DND-41 (cell line): Measurements from ENCODE around the gene YTHDC1.

Experiments used
- ATAC-seq: fragments of 200-7000 bp; cut with Tn5 transposase; 3 replicates; pipeline ENCODE4 v1.9.1; 2021; ENCODE audit warnings: low read depth; ENCODE audit not compliant: insufficient read depth
- DNase-seq: peaks from one replicate; pipeline ENCODE4 v3.0.0-alpha.2; 2020
- H2AFZ ChIP-seq: 2 replicates; pipeline ENCODE4 v1.6.0; 2012; ENCODE audit warnings: low read depth, low read length
- H3K27ac ChIP-seq: 2 replicates; pipeline ENCODE4 v1.5.1; 2012; ENCODE audit warnings: low read length, inconsistent platforms
- H3K27me3 ChIP-seq: fragments of 200-600 bp; sonication (generic); 2 replicates; pipeline ENCODE4 v1.6.0; 2012; ENCODE audit warnings: low read length, mild to moderate bottlenecking, inconsistent platforms; ENCODE audit not compliant: insufficient read depth, poor library complexity
- H3K36me3 ChIP-seq: 2 replicates; pipeline ENCODE4 v1.5.1; 2012; ENCODE audit warnings: low read length, inconsistent platforms; ENCODE audit not compliant: insufficient read depth
- H3K4me1 ChIP-seq: 2 replicates; pipeline ENCODE4 v1.5.1; 2012; ENCODE audit warnings: mild to moderate bottlenecking, low read length; ENCODE audit not compliant: insufficient read depth
- H3K4me2 ChIP-seq: 2 replicates; pipeline ENCODE4 v1.6.0; 2012; ENCODE audit warnings: mild to moderate bottlenecking, moderate library complexity, low read length, inconsistent platforms; ENCODE audit not compliant: insufficient read depth
- H3K4me3 ChIP-seq, 2 experiments: fragments of 200-600 bp in 1 of 2; shearing (Covaris generic) in 1 of 2; 2 replicates each; pipeline ENCODE4 v1.5.1; 2012 to 2016; ENCODE audit warnings: inconsistent platforms in 2 of 2, low read length in 2 of 2, mild to moderate bottlenecking in 2 of 2, low read depth in 1 of 2, moderate library complexity in 1 of 2
- H3K79me2 ChIP-seq: 2 replicates; pipeline ENCODE4 v1.6.0; 2012; ENCODE audit warnings: low read length, inconsistent platforms; ENCODE audit not compliant: insufficient read depth
- H3K9ac ChIP-seq: 2 replicates; pipeline ENCODE4 v1.6.0; 2012; ENCODE audit warnings: low read depth, mild to moderate bottlenecking, inconsistent platforms, low read length, moderate library complexity
- H3K9me3 ChIP-seq: 2 replicates; pipeline ENCODE4 v1.5.1; 2012; ENCODE audit warnings: low read length, moderate library complexity, mild to moderate bottlenecking, inconsistent platforms; ENCODE audit not compliant: insufficient read depth, severe bottlenecking
- H4K20me1 ChIP-seq: 2 replicates; pipeline ENCODE4 v1.6.0; 2012; ENCODE audit warnings: low read length; ENCODE audit not compliant: insufficient read depth
- CTCF ChIP-seq: IDR thresholded peaks from 2 replicates; pipeline ENCODE4 v1.5.1; 2012; ENCODE audit warnings: borderline replicate concordance, low read length, moderate library complexity, mild to moderate bottlenecking; ENCODE audit not compliant: poor library complexity, severe bottlenecking; ENCODE audit errors: extremely low read depth
- EZH2 ChIP-seq: IDR thresholded peaks from 3 replicates; pipeline ENCODE4 v1.6.1; 2012; ENCODE audit warnings: borderline replicate concordance, low read depth, mild to moderate bottlenecking, moderate library complexity, low read length, inconsistent platforms; ENCODE audit not compliant: severe bottlenecking

The YTHDC1 gene

GRCh38 chr4:68344049-68344448 lies 5.8 kb downstream of the YTHDC1 start:
- ATAC-seq (no peak), DNase-seq (no peak)
- peaks cover 49% of the 10 kb centered on the region for H3K4me1 ChIP-seq
- H3K9ac ChIP-seq, result no peak overlapping the region
- H4K20me1 ChIP-seq, result peaks cover 95% of the 10 kb centered on the region
- H3K9me3 ChIP-seq, result no peaks in the 10 kb centered on the region
- H3K4me3 ChIP-seq, result no peak overlapping the region
- no peak for TF ChIP-seq CTCF
- no peak for TF ChIP-seq EZH2
- H3K27me3 ChIP-seq, result no peaks in the 10 kb centered on the region
- no peak overlapping the region for H3K27ac ChIP-seq
- peaks cover 100% of the 10 kb centered on the region for H3K79me2 ChIP-seq
- H3K36me3 ChIP-seq, result peaks cover 36% of the 10 kb centered on the region
- peak overlapping the region; percentile 43; the same call in 1 of the 2 replicates for H3K4me2 ChIP-seq
- H2AFZ ChIP-seq, result no peak overlapping the region

- Histone ChIP-seq H3K27ac (no peak overlapping the region), H3K4me2 (peak overlapping the region; percentile 40; the same call in 1 of the 2 replicates), H3K4me3 (no peak overlapping the region), H3K27me3 (no peaks in the 10 kb centered on the region), H3K9ac (no peak overlapping the region), H4K20me1 (peaks cover 94% of the 10 kb centered on the region), H3K4me1 (peaks cover 34% of the 10 kb centered on the region; the same call in 1 of the 2 replicates), H2AFZ (no peak overlapping the region), H3K36me3 (peaks cover 46% of the 10 kb centered on the region), H3K79me2 (peaks cover 100% of the 10 kb centered on the region), H3K9me3 (no peaks in the 10 kb centered on the region)
- DNase-seq, result no peak
- ATAC-seq, result no peak
- TF ChIP-seq CTCF (no peak), EZH2 (no peak)
These were observed 7.8 kb downstream of the YTHDC1 start for GRCh38 chr4:68342134-68342533.

- H2AFZ ChIP-seq, result no peak overlapping the region
- no peak overlapping the region for H3K27ac ChIP-seq
- peaks cover 91% of the 10 kb centered on the region for H3K79me2 ChIP-seq
- TF ChIP-seq CTCF, result no peak
- no peak for TF ChIP-seq EZH2
- H3K4me2 ChIP-seq, result no peak overlapping the region
- H3K9ac ChIP-seq, result no peak overlapping the region
- H3K27me3 ChIP-seq, result no peaks in the 10 kb centered on the region
- H3K9me3 ChIP-seq, result no peaks in the 10 kb centered on the region
- DNase-seq, result no peak
- peaks cover 70% of the 10 kb centered on the region for H4K20me1 ChIP-seq
- no peak overlapping the region for H3K4me3 ChIP-seq
- 0 out of 2 replicates have a peak, but pooled peaks cover 4% of the 10 kb centered on the region for H3K4me1 ChIP-seq
- no peak for ATAC-seq
- H3K36me3 ChIP-seq, result peaks cover 54% of the 10 kb centered on the region
These were observed 11.3 kb downstream of the YTHDC1 start for GRCh38 chr4:68338625-68339024.

GRCh38 chr4:68337522-68337921 lies 12.4 kb downstream of the YTHDC1 start:
- H3K9ac ChIP-seq, result no peak overlapping the region
- no peak for ATAC-seq
- no peaks in the 10 kb centered on the region for H3K9me3 ChIP-seq
- H3K4me2 ChIP-seq, result no peak overlapping the region
- peaks cover 82% of the 10 kb centered on the region for H3K79me2 ChIP-seq
- peaks cover 64% of the 10 kb centered on the region for H3K36me3 ChIP-seq
- no peaks in the 10 kb centered on the region for H3K27me3 ChIP-seq
- no peak overlapping the region for H3K4me3 ChIP-seq
- H3K27ac ChIP-seq, result no peak overlapping the region
- 0 out of 2 replicates have a peak, but pooled peaks cover 4% of the 10 kb centered on the region for H3K4me1 ChIP-seq
- peaks cover 60% of the 10 kb centered on the region for H4K20me1 ChIP-seq
- TF ChIP-seq CTCF, result no peak
- TF ChIP-seq EZH2, result no peak
- no peak for DNase-seq
- no peak overlapping the region for H2AFZ ChIP-seq
